H1 (cell line): ENCODE measurements around the gene ADARB2. TPM values are rescaled to one million over a fixed set of nuclear protein-coding genes. Genes with fewer than 3 reads are reported as not detected.
A peak's percentile ranks its signal among the peaks of the same experiment; 100 is the strongest.

ENCODE experiments used
- CTCF ChIA-PET: fragments of 300-600 bp; sonication (Branson Sonifier 250); formaldehyde crosslinking; loops from one replicate; lab custom pipeline; 2021; ENCODE audit not compliant: partially characterized antibody; lab: Charles Lee
- POLR2A ChIA-PET: fragments of 300-600 bp; sonication (Branson Sonifier 250); formaldehyde crosslinking; loops from one replicate; lab custom pipeline; 2021; ENCODE audit warnings: inconsistent platforms; ENCODE audit not compliant: partially characterized antibody; lab: Charles Lee
- DNase-seq, 2 experiments: peaks; one replicate each; pipeline versions ENCODE4 v3.0.0 to v3.0.0-alpha.2; 2010 to 2022; ENCODE audit warnings: low spot score in 2 of 2, low read depth in 1 of 2, mixed read lengths in 1 of 2
- FAIRE-seq: peaks from 2 replicates; lab custom pipeline; 2011; peaks lifted over from hg19 to GRCh38; lab: Jason Lieb, UNC
- H2AFZ ChIP-seq: 2 replicates; pipeline ENCODE4 v1.8.1; 2012; ENCODE audit warnings: low read length, inconsistent platforms
- H2AK5ac ChIP-seq: 2 replicates; pipeline ENCODE4 v1.6.1; 2013; ENCODE audit warnings: low read depth, low read length
- H2BK120ac ChIP-seq: replicated peaks from 2 replicates; pipeline ENCODE3; 2013; ENCODE audit warnings: low read depth, low read length, inconsistent platforms
- H2BK12ac ChIP-seq: 2 replicates; pipeline ENCODE4 v1.6.1; 2013; ENCODE audit warnings: low read depth, low read length
- H2BK15ac ChIP-seq: 2 replicates; pipeline ENCODE4 v1.6.1; 2013; ENCODE audit warnings: low read length
- H2BK20ac ChIP-seq: 2 replicates; pipeline ENCODE4 v1.6.1; 2013; ENCODE audit warnings: low read length
- H2BK5ac ChIP-seq: 2 replicates; pipeline ENCODE4 v1.6.1; 2013; ENCODE audit warnings: low read depth, low read length
- H3K14ac ChIP-seq: 2 replicates; pipeline ENCODE4 v1.6.1; 2013; ENCODE audit warnings: inconsistent platforms; ENCODE audit not compliant: insufficient read length
- H3K18ac ChIP-seq: 2 replicates; pipeline ENCODE4 v1.6.1; 2013; ENCODE audit warnings: low read length; ENCODE audit errors: extremely low read depth
- H3K23ac ChIP-seq: 2 replicates; pipeline ENCODE4 v1.6.1; 2013; ENCODE audit warnings: inconsistent platforms; ENCODE audit not compliant: insufficient read length
- H3K23me2 ChIP-seq: 2 replicates; pipeline ENCODE4 v1.6.1; 2013; ENCODE audit warnings: low read depth, low read length
- H3K27ac ChIP-seq: 2 replicates; pipeline ENCODE4 v1.6.1; 2011; ENCODE audit warnings: low read depth, low read length, inconsistent platforms
- H3K27me3 ChIP-seq, 4 experiments: replicated peaks in 1 of 4; 1 replicate in 1 of 4; 2 replicates in 3 of 4; pipeline versions ENCODE4 v1.6.1 to v1.8.1; 2011 to 2013; ENCODE audit warnings: low read length in 3 of 4, mild to moderate bottlenecking in 3 of 4, inconsistent platforms in 2 of 4, mixed read lengths in 2 of 4, moderate library complexity in 1 of 4; ENCODE audit not compliant: control insufficient read depth in 3 of 4, insufficient read depth in 3 of 4; ENCODE audit errors: extremely low read depth in 1 of 4
- H3K36me3 ChIP-seq, 4 experiments: 2 replicates each; pipeline versions ENCODE4 v1.6.1 to v1.8.1; 2011 to 2013; ENCODE audit warnings: mild to moderate bottlenecking in 4 of 4, low read length in 3 of 4, moderate library complexity in 2 of 4, control low read depth in 1 of 4, inconsistent platforms in 1 of 4; ENCODE audit not compliant: insufficient read depth in 4 of 4, control insufficient read depth in 2 of 4
- H3K4ac ChIP-seq: replicated peaks from 2 replicates; pipeline ENCODE3; 2013; ENCODE audit warnings: low read length, low read depth, mixed read lengths, inconsistent platforms; ENCODE audit not compliant: insufficient read length
- H3K4me1 ChIP-seq, 4 experiments: replicated peaks in 1 of 4; 1 replicate in 1 of 4; 2 replicates in 3 of 4; pipeline versions ENCODE4 v1.6.1 to v1.8.1; 2011 to 2013; ENCODE audit warnings: low read length in 3 of 4, inconsistent platforms in 2 of 4, mixed read lengths in 1 of 4; ENCODE audit not compliant: insufficient read depth in 4 of 4, control insufficient read depth in 3 of 4
- H3K4me2 ChIP-seq, 2 experiments: 2 replicates each; pipeline versions ENCODE4 v1.6.1 to v1.8.1; 2011 to 2013; ENCODE audit warnings: low read depth in 2 of 2, low read length in 2 of 2, control low read depth in 1 of 2, inconsistent platforms in 1 of 2, mild to moderate bottlenecking in 1 of 2; ENCODE audit not compliant: insufficient read depth in 1 of 2
- H3K4me3 ChIP-seq, 4 experiments: fragments of 200-600, 300-600 bp in 1 of 4; sonication (generic), shearing (Covaris generic), sonication (Bioruptor Twin) in 1 of 4; 2 replicates each; pipeline versions ENCODE4 v1.5.1 to v1.8.1; 2011 to 2016; ENCODE audit warnings: low read length in 4 of 4, low read depth in 3 of 4, control low read depth in 2 of 4, inconsistent platforms in 2 of 4, mild to moderate bottlenecking in 2 of 4, mixed read lengths in 1 of 4, moderate library complexity in 1 of 4; ENCODE audit not compliant: insufficient read depth in 2 of 4; ENCODE audit errors: extremely low read depth in 1 of 4
- H3K56ac ChIP-seq: replicated peaks from 2 replicates; pipeline ENCODE3; 2013; ENCODE audit warnings: low read depth, mild to moderate bottlenecking, mixed read lengths, low read length, inconsistent platforms; ENCODE audit not compliant: insufficient read length
- H3K79me1 ChIP-seq: 2 replicates; pipeline ENCODE4 v1.6.1; 2013; ENCODE audit warnings: low read depth, low read length, control low read depth
- H3K79me2 ChIP-seq, 2 experiments: 2 replicates each; pipeline versions ENCODE4 v1.6.1 to v1.8.1; 2012 to 2013; ENCODE audit warnings: low read length in 2 of 2, mild to moderate bottlenecking in 2 of 2, inconsistent platforms in 1 of 2; ENCODE audit not compliant: insufficient read depth in 2 of 2, control insufficient read depth in 1 of 2
- H3K9ac ChIP-seq, 4 experiments: replicated peaks in 1 of 4; 1 replicate in 1 of 4; 2 replicates in 3 of 4; pipeline versions ENCODE4 v1.6.1 to v1.8.1; 2011 to 2013; ENCODE audit warnings: low read depth in 3 of 4, low read length in 3 of 4, control low read depth in 2 of 4, mild to moderate bottlenecking in 2 of 4, moderate library complexity in 2 of 4, inconsistent platforms in 1 of 4; ENCODE audit errors: extremely low read depth in 1 of 4
- H3K9me3 ChIP-seq, 2 experiments: 2 replicates each; pipeline versions ENCODE4 v1.6.1 to v1.8.1; 2012 to 2013; ENCODE audit warnings: mild to moderate bottlenecking in 2 of 2, moderate library complexity in 2 of 2, control low read depth in 1 of 2, inconsistent platforms in 1 of 2, low read depth in 1 of 2, low read length in 1 of 2, mixed read lengths in 1 of 2; ENCODE audit not compliant: insufficient read depth in 2 of 2
- H4K20me1 ChIP-seq, 2 experiments: replicated peaks in 1 of 2; 2 replicates each; pipeline versions ENCODE3 to v1.8.1; 2011 to 2013; ENCODE audit warnings: inconsistent platforms in 2 of 2, low read length in 2 of 2, mild to moderate bottlenecking in 1 of 2; ENCODE audit not compliant: insufficient read depth in 2 of 2, control insufficient read depth in 1 of 2
- H4K5ac ChIP-seq: 2 replicates; pipeline ENCODE4 v1.6.1; 2013; ENCODE audit warnings: low read length, low read depth, mixed read lengths, inconsistent platforms; ENCODE audit not compliant: insufficient read length
- H4K8ac ChIP-seq: 2 replicates; pipeline ENCODE4 v1.8.0; 2013; ENCODE audit warnings: mild to moderate bottlenecking, moderate library complexity, low read length, inconsistent platforms; ENCODE audit not compliant: insufficient read depth; ENCODE audit errors: extremely low read depth
- H4K91ac ChIP-seq: replicated peaks from 2 replicates; pipeline ENCODE3; 2013; ENCODE audit warnings: low read length, mixed read lengths, inconsistent platforms; ENCODE audit not compliant: insufficient read length
- CBX5 ChIP-seq: fragments of 300-800, 300-1000 bp; sonication (generic); IDR thresholded peaks from 2 replicates; pipeline ENCODE4 v1.7.1; 2016; ENCODE audit warnings: antibody characterized with exemption, low read length, low read depth
- CEBPB ChIP-seq: IDR thresholded peaks from 2 replicates; pipeline ENCODE4 v1.6.1; 2012; ENCODE audit warnings: low read depth, low read length
- SP4 ChIP-seq: IDR thresholded peaks from 2 replicates; pipeline ENCODE4 v1.6.1; 2012; ENCODE audit warnings: low read length, inconsistent platforms
- WGBS, 2 experiments: shearing (Covaris generic) in 1 of 2; methylation state at CpG; one replicate each; pipeline versions ENCODE4 v1.1.6 to v1.1.7; 2013 to 2015; ENCODE audit warnings: low lambda C conversion rate in 2 of 2, mixed read lengths in 2 of 2, inconsistent platforms in 1 of 2, low coverage in 1 of 2, missing lambda C conversion rate in 1 of 2; ENCODE audit not compliant: insufficient replicate concordance in 2 of 2, insufficient coverage in 1 of 2, insufficient read length in 1 of 2; ENCODE audit errors: extremely low coverage in 1 of 2, missing lambda C conversion rate in 1 of 2; 5-methylcytosine and 5-hydroxymethylcytosine counted together
- polyA plus RNA-seq, 7 experiments: library from polyadenylated mRNA; depleted of rRNA in 3 of 7; stranded (reverse) in 5 of 7; unstranded in 2 of 7; fragments of >200 nt in 5 of 7; fragments of 200-250 nt in 2 of 7; gene quantifications; 1 replicate in 5 of 7; 2 replicates in 1 of 7; 4 replicates in 1 of 7; pipeline versions ENCODE4 v1.2.1 to v1.2.3, GENCODE V29; 2011 to 2013; ENCODE audit warnings: missing spikeins in 2 of 7, mixed read lengths in 2 of 7
- total RNA-seq: library from RNA; stranded (reverse); fragmentation: NEBNext Ultra II Directional; extraction: Animal tissue kit (Norgen Biotek cat#: 25700); gene quantifications from 2 replicates; pipeline ENCODE4 v1.2.1, GENCODE V29; 2021

ADARB2 gene
- total and polyA plus RNA-seq, 2 of the 8 experiments (the other 6 are each of a cell fraction or from before 2014, with no cell fraction given), result 2.2 to 2.8 TPM

DNA sequence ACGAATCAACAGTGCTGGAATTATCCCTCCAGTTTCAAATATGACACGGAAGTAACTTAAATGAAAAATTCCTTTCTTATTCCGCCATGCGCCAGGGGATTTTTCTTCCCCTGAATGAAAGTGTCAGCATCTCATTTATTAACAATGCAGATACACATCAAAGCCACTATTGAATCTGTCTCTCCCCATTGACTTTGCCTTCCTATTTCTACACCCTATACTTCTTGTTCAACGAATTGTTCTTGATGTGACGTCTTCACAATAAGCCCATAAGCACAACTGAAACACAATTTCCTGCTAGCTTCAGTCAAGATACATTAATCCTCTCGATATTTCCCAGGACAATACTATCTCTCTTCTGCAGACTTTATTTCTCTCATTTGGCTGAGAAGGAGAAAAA lies 253.5 kb downstream of the ADARB2 start:
- TF ChIP-seq CEBPB (no peak), CBX5 (no peak), SP4 (no peak)
- TF ChIP-seq, all 59 proteins: peak for 0
- no peak overlapping the region for H3K27ac ChIP-seq

More for the DNA sequence above, 253.5 kb downstream of the ADARB2 start:
- Histone ChIP-seq H3K9me3 (no peaks in the 10 kb centered on the region), H4K5ac (no peak overlapping the region), H3K79me2 (no peaks in the 10 kb centered on the region), H2BK5ac (no peak overlapping the region), H3K4me1 (peaks cover 0 to 10% (median 2%) of the 10 kb centered on the region in 4 experiments; a peak in 3 of 7 replicates), H4K20me1 (no peaks in the 10 kb centered on the region), H3K4ac (no peak overlapping the region), H3K23ac (no peak overlapping the region), H3K79me1 (no peaks in the 10 kb centered on the region), H4K8ac (no peak overlapping the region), H3K14ac (no peak overlapping the region), H3K9ac (no peak overlapping the region), H2BK20ac (no peak overlapping the region), H3K56ac (no peak overlapping the region), H3K36me3 (no peaks in the 10 kb centered on the region), H3K27me3 (no peaks in the 10 kb centered on the region; a peak in 3 of 7 replicates), H3K4me2 (peak overlapping the region in 1 of 2 experiments; percentile 42; a peak in 1 of 4 replicates), H2AK5ac (no peak overlapping the region), H4K91ac (no peak overlapping the region), H2BK15ac (no peak overlapping the region), H2BK120ac (no peak overlapping the region), H3K4me3 (no peak overlapping the region), H3K23me2 (no peaks in the 10 kb centered on the region), H3K18ac (no peak overlapping the region), H2BK12ac (no peak overlapping the region), H2AFZ (no peak overlapping the region)
- no peak for FAIRE-seq
- POLR2A ChIA-PET, result interaction anchor here (0.6 kb wide), 1 partner anchor 103 kb away, joined by 3 read pairs; no protein-coding TSS in a partner anchor
- DNase-seq, result peak in 1 of 2 experiments; percentile 7
- 59% methylated on average over 7 of the region's 7 CpGs; no CpG with 5 or more reads in 1 of the 2 experiments for WGBS, 2 experiments
- CTCF ChIA-PET, result interaction anchor here (0.9 to 1.5 kb wide), 3 partner anchors 35 to 115 kb away, joined by 3 to 4 read pairs (median 3); no protein-coding TSS in a partner anchor
